HepG2 (cell line): ENCODE data around the gene SLC1A5. TPM values are rescaled to one million over a fixed set of nuclear protein-coding genes. Genes with fewer than 3 reads are reported as not detected.

ENCODE experiments used
- CAMTA2 ChIP-seq: sonication (generic); formaldehyde crosslinking; IDR thresholded peaks from 2 replicates; pipeline ENCODE4 v1.4.0; 2020; ENCODE audit warnings: mild to moderate bottlenecking, missing genetic modification reagents, borderline replicate concordance
- HMGA1 ChIP-seq: sonication (generic); formaldehyde crosslinking; conservative IDR thresholded peaks from 2 replicates; pipeline ENCODE4 v1.4.0; 2020; ENCODE audit warnings: missing genetic modification reagents
- IKZF1 ChIP-seq: fragments of 450-650 bp; IDR thresholded peaks from 2 replicates; pipeline ENCODE4 v1.7.1; 2016
- MIER2 ChIP-seq: IDR thresholded peaks from 2 replicates; pipeline ENCODE4 v1.6.1; 2016; ENCODE audit warnings: missing biosample characterization, missing genetic modification reagents
- POLR2AphosphoS5 ChIP-seq: IDR thresholded peaks from 2 replicates; pipeline ENCODE4 v1.6.1; 2012; ENCODE audit warnings: low read depth, low read length
- ZNF841 ChIP-seq: sonication (generic); formaldehyde crosslinking; IDR thresholded peaks from 2 replicates; pipeline ENCODE4 v1.8.1; 2023; ENCODE audit warnings: missing genetic modification reagents, borderline replicate concordance
- polyA plus RNA-seq, 8 experiments: library from polyadenylated mRNA; depleted of rRNA in 3 of 8; stranded (reverse) in 7 of 8; unstranded in 1 of 8; fragments of >200 nt; fragmentation: Illumina TruSeq in 4 of 8; extraction: Trizol in 4 of 8; gene quantifications; 2 replicates each; pipeline versions ENCODE4 v1.2.1 to v1.2.3, GENCODE V29; 2011 to 2016; ENCODE audit warnings: low read depth in 4 of 8, missing spikeins in 1 of 8, mixed read lengths in 1 of 8; ENCODE audit not compliant: insufficient read depth in 1 of 8
- total RNA-seq, 5 experiments: library from RNA; depleted of rRNA; stranded (reverse); fragments of >200 nt; fragmentation: Illumina TruSeq; extraction: Trizol; gene quantifications; 2 replicates each; pipeline ENCODE4 v1.2.3, GENCODE V29; 2016; ENCODE audit warnings: low read depth in 1 of 5
- TF ChIP-seq, protein P1 (sequence below): sonication (generic); formaldehyde crosslinking; IDR thresholded peaks from 2 replicates; pipeline ENCODE4 v1.5.0; 2020; ENCODE audit warnings: mild to moderate bottlenecking, missing genetic modification reagents
- TF ChIP-seq, protein P2 (sequence below): sonication (generic); formaldehyde crosslinking; IDR thresholded peaks from 2 replicates; pipeline ENCODE4 v1.4.0; 2020; ENCODE audit warnings: missing genetic modification reagents
- TF ChIP-seq, protein P3 (sequence below), 2 experiments: sonication (generic) in 1 of 2; formaldehyde crosslinking in 1 of 2; IDR thresholded peaks; 2 replicates each; pipeline versions ENCODE4 v1.4.0 to v1.6.1; 2016 to 2020; ENCODE audit warnings: borderline replicate concordance in 1 of 2, low read depth in 1 of 2, mild to moderate bottlenecking in 1 of 2, missing genetic modification reagents in 1 of 2
- TF ChIP-seq, protein P4 (sequence below): sonication (generic); formaldehyde crosslinking; conservative IDR thresholded peaks from 2 replicates; pipeline ENCODE4 v1.4.0; 2020; ENCODE audit warnings: missing genetic modification reagents
- TF ChIP-seq, protein P5 (sequence below): fragments of 450-650 bp; IDR thresholded peaks from 2 replicates; pipeline ENCODE4 v1.6.1; 2017

SLC1A5 gene
- total and polyA plus RNA-seq, 2 of the 13 experiments (the other 11 are each of a cell fraction or from before 2014, with no cell fraction given) = 120 to 159 TPM

DNA sequence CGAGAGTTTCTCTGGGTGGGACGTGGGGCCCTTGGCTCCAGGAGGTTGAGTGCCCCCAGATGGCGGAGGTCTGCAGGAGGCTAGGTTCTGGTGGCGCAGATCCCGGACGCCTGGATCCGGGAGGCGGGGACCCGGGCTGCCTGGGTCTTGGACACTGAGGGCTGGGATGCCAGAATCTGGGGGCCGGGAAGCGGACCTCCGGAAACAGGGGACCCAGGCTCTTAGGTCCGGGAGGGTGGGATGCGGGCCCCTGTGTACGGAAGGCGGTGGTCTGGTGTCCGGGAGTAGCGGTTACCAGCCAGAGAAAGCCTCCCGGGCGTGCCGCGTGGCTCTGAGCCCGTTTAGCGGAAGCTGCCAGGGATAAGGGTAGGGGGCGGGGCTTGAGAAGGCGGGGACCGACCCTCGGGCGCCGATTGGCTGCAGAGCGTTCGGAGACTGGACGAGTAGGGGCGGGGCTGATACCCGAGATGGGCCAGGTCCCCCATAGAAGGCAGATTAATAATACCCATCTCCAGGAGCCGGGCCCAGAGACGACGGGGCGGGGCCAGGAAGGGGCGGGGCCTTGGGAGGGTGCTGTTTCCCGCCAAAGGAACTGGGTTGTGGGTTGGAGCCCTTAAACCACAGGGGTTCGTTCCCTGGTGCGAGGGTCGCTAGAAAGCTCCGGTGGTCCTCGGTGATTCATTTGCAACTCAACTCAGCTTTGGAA is at the start of gene SLC1A5 (continued):
- no peak for TF ChIP-seq HMGA1
- TF ChIP-seq, protein P1, sequence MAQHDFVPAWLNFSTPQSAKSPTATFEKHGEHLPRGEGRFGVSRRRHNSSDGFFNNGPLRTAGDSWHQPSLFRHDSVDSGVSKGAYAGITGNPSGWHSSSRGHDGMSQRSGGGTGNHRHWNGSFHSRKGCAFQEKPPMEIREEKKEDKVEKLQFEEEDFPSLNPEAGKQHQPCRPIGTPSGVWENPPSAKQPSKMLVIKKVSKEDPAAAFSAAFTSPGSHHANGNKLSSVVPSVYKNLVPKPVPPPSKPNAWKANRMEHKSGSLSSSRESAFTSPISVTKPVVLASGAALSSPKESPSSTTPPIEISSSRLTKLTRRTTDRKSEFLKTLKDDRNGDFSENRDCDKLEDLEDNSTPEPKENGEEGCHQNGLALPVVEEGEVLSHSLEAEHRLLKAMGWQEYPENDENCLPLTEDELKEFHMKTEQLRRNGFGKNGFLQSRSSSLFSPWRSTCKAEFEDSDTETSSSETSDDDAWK = no peak
- no peak for TF ChIP-seq IKZF1
- TF ChIP-seq, protein P2, sequence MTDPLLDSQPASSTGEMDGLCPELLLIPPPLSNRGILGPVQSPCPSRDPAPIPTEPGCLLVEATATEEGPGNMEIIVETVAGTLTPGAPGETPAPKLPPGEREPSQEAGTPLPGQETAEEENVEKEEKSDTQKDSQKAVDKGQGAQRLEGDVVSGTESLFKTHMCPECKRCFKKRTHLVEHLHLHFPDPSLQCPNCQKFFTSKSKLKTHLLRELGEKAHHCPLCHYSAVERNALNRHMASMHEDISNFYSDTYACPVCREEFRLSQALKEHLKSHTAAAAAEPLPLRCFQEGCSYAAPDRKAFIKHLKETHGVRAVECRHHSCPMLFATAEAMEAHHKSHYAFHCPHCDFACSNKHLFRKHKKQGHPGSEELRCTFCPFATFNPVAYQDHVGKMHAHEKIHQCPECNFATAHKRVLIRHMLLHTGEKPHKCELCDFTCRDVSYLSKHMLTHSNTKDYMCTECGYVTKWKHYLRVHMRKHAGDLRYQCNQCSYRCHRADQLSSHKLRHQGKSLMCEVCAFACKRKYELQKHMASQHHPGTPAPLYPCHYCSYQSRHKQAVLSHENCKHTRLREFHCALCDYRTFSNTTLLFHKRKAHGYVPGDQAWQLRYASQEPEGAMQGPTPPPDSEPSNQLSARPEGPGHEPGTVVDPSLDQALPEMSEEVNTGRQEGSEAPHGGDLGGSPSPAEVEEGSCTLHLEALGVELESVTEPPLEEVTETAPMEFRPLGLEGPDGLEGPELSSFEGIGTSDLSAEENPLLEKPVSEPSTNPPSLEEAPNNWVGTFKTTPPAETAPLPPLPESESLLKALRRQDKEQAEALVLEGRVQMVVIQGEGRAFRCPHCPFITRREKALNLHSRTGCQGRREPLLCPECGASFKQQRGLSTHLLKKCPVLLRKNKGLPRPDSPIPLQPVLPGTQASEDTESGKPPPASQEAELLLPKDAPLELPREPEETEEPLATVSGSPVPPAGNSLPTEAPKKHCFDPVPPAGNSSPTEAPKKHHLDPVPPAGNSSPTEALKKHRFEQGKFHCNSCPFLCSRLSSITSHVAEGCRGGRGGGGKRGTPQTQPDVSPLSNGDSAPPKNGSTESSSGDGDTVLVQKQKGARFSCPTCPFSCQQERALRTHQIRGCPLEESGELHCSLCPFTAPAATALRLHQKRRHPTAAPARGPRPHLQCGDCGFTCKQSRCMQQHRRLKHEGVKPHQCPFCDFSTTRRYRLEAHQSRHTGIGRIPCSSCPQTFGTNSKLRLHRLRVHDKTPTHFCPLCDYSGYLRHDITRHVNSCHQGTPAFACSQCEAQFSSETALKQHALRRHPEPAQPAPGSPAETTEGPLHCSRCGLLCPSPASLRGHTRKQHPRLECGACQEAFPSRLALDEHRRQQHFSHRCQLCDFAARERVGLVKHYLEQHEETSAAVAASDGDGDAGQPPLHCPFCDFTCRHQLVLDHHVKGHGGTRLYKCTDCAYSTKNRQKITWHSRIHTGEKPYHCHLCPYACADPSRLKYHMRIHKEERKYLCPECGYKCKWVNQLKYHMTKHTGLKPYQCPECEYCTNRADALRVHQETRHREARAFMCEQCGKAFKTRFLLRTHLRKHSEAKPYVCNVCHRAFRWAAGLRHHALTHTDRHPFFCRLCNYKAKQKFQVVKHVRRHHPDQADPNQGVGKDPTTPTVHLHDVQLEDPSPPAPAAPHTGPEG = no peak
- TF ChIP-seq, protein P3, sequence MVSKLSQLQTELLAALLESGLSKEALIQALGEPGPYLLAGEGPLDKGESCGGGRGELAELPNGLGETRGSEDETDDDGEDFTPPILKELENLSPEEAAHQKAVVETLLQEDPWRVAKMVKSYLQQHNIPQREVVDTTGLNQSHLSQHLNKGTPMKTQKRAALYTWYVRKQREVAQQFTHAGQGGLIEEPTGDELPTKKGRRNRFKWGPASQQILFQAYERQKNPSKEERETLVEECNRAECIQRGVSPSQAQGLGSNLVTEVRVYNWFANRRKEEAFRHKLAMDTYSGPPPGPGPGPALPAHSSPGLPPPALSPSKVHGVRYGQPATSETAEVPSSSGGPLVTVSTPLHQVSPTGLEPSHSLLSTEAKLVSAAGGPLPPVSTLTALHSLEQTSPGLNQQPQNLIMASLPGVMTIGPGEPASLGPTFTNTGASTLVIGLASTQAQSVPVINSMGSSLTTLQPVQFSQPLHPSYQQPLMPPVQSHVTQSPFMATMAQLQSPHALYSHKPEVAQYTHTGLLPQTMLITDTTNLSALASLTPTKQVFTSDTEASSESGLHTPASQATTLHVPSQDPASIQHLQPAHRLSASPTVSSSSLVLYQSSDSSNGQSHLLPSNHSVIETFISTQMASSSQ (IDR thresholded peaks at IDR 0.05; ENCODE audit: low read depth) = no peak
- TF ChIP-seq, protein P3 (CRISPR knock-in tag; IDR thresholded peaks at IDR 0.05; ENCODE audit: borderline replicate concordance) = peak; percentile 51; the same call in 1 of the 2 replicates
- no peak for TF ChIP-seq ZNF841 (CRISPR knock-in tag)
- TF ChIP-seq CAMTA2 (CRISPR knock-in tag) = no peak
- TF ChIP-seq, protein P4, sequence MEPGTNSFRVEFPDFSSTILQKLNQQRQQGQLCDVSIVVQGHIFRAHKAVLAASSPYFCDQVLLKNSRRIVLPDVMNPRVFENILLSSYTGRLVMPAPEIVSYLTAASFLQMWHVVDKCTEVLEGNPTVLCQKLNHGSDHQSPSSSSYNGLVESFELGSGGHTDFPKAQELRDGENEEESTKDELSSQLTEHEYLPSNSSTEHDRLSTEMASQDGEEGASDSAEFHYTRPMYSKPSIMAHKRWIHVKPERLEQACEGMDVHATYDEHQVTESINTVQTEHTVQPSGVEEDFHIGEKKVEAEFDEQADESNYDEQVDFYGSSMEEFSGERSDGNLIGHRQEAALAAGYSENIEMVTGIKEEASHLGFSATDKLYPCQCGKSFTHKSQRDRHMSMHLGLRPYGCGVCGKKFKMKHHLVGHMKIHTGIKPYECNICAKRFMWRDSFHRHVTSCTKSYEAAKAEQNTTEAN = no peak
- peak; percentile 60; the same call in 1 of the 2 replicates for TF ChIP-seq MIER2 (CRISPR knock-in tag)
- TF ChIP-seq, protein P5, sequence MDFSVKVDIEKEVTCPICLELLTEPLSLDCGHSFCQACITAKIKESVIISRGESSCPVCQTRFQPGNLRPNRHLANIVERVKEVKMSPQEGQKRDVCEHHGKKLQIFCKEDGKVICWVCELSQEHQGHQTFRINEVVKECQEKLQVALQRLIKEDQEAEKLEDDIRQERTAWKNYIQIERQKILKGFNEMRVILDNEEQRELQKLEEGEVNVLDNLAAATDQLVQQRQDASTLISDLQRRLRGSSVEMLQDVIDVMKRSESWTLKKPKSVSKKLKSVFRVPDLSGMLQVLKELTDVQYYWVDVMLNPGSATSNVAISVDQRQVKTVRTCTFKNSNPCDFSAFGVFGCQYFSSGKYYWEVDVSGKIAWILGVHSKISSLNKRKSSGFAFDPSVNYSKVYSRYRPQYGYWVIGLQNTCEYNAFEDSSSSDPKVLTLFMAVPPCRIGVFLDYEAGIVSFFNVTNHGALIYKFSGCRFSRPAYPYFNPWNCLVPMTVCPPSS = no peak
- peak; percentile 100 for TF ChIP-seq POLR2AphosphoS5
